GM03348 (cell line): ENCODE results near the gene PC.
"Not testable (repeated sequence)": the region's sequence is repeated elsewhere in the genome, so short reads cannot be mapped to it uniquely, and the experiment has no call there.

Experiments
- DNase-seq: peaks from one replicate; pipeline ENCODE4 v3.0.0; 2012; ENCODE audit warnings: low spot score

PC gene

DNA sequence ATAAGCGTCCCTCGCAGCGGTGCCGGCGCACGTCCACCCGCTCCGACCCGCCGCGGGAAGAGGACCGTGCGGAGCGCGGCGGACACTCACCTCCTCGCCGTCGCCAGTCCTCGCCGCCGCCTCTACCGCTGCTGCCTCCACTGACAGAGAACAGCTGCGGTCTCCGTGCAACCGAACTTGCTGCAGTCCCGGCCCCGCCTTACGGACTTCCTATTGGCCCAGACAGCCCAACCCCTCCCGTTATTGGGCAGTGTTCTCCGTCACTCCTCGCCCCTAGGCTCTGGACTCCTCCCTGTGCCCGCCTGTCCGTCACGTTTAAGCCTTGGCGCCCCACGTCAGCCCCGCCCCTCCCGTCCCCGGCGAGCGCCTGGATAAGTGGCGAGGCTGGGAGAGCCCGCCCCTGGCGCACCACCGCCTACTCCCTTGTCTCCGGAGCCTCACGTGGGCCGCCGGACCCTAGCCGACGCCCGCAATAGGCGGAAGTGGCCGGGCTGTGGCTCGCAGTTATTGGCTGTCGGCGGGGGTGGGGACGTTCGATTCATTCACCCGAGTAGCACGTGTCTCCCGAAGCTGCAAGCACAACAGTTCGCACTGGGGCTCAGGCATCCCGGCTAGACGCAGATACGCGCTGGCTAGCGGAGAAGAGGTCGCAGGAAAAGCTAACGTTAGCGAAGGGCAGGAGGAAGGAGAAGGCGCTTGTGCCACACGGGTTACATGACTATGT lies at the start of gene PC:
Gene PC (minus strand): TSS at position 152 of the 724 bp plus-strand sequence. CDS start 86,224 bp downstream, outside the sequence.
- DNase-seq = peak; percentile 99

GRCh38 chr11:67007126-67007525 lies 48.9 kb upstream of the PC start:
- DNase-seq = no peak

DNA sequence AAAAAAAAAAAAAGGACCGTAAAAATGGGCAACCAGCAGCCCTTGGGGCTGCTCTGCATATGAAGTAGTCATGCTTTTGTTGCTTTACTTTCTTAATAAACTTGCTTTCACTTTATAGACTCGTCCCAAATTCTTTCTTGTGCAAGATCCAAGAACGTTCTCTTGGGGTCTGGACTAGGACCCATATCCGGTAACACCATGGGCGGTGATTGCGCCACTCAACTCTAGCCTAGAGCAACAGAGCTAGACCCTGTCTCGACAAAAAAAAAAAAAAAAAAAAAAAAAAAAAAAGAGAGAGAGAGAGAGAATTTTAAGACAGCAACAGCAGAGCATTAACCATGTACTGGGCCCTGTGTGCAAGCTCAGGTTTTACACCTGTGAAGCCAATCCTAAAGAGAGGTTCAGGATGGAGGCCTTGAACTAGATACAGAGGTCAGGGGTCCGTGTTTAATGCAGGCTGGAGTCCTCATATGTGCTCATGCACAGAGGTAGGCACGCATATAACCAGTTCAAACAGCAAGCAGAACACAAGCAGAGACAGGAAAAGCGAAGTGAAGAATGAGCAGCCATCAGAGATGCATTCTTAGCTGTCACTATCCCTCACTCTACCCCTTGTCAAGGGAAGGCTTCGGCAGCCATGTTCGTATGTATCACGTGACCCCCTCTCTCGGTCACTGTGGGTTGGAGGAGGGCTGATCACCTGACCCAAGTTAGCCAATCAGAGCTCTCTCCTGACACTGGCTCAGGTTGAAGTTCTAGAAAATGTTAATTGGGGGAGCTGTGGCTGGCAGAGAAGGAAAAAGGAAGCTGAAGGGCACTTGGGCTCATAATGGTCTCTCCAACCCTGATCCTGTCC lies 48.1 kb upstream of the PC start:
- DNase-seq = peak; percentile 36

DNA sequence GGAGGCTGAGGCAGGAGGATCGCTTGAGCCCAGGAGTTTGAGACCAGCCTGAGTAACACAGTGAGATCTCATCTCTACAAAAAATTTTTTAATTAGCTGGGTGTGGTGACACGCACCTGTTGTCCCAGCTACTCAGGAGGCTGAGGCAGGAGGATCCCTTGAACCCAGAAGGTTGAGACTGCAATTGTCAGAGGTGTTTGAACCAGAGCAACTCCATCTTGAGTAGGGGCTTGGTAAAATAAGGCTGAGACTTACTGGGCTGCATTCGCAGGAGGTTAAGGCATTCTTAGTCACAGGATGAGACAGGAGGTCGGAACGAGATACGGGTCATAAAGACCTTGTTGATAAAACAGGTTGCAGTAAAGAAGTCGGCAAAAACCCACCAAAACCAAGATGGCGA lies 47.0 kb upstream of the PC start:
- not testable (repeated sequence) for DNase-seq

GRCh38 chr11:67002921-67003411 lies 44.8 kb upstream of the PC start:
- no peak for DNase-seq

DNA sequence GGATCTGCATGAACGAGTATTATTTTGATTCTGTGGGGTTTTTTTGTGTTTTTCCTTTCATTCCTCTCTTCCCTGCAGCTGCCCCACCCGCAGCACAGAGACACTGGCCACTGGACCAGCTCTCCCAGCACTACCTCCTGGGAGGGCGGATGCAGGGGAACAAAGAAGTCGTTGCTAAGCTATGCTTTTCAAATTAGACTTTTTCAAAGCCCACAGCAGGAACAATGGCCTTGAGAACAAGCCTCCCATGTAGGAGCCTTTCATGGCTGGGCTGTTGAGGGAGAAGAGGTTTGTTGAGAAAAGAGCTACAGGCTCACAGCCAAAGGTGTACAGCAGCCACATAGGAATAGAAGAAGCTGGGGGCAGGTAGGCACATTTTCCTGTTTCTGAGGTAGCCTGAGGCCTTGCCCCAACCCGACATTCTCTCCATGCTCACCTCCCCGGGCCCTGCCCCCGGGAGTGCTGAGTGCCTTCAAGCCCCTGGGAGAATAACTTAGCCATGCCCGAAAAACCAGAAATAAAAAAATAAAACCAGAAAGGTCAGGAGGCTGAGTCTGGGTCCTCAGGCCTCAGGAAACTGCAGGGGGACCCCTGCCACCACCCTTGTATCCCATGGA lies 44.2 kb upstream of the PC start:
- no peak for DNase-seq

- DNase-seq = no peak
These were observed 43.1 kb upstream of the PC start for GRCh38 chr11:67001332-67001731.

GRCh38 chr11:66999555-66999954 lies 41.4 kb upstream of the PC start:
- DNase-seq = no peak

- peak; percentile 84 for DNase-seq
These were observed 38.6 kb upstream of the PC start for GRCh38 chr11:66996609-66997273.

DNA sequence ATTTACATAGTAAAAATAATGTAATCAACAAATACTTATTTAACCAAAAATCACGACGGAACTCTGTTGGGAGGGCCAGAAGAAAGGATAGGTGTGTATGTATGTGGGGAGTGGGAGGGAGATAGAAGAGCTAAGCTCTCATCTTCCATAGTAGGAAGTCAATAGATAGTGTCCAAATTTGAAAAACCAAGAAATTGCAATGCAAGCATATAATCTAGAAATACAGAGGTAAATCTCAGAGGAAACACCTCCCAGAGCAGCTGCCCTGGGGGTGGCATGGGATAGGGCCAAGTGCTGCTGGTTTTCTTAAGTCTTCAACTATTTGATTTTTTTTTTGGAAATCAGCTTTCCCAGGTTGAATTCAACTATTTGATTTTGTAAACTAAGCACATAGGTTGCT lies 33.9 kb upstream of the PC start:
- no peak for DNase-seq

DNA sequence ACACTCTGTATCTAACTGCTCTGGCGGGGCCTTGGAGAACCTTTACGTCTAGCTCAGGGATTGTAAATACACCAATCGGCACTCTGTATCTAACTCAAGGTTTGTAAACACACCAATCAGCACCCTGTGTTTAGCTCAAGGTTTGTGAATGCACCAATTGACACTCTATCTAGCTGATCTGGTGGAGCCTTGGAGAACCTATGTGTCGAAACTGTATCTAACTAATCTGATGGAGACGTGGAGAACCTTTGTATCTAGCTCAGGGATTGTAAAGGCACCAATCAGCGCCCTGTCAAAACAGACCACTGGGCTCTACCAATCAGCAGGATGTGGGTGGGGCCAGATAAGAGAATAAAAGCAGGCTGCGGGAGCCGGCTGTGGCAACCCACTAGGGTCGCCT lies 31.2 kb upstream of the PC start:
- not testable (repeated sequence) for DNase-seq

GRCh38 chr11:66988741-66989140 lies 30.6 kb upstream of the PC start:
- not testable (repeated sequence) for DNase-seq

GRCh38 chr11:66987924-66988637 lies 29.9 kb upstream of the PC start:
- DNase-seq = no peak

DNA sequence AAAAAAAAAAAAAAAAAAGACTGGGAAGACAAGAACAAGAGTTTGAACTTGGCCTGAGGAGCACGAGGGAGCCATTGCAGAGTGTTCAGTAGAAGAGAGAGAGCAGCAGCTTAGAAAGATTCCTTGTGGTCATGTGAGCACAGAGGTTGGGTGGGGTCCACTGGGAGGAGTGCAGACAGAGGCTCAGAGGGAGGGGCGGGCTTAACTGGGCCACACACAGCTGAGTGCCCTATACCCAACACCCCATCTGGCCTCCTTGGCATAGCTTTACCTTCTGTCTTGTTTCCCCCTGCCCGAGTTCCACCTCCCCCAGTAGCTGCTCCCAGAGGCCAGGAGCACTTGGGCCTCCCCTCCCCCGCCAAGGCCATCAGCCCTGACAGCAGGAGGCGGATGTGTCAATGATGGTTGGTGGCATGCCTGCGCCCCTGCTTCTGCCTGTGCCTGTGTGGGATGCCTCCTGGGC lies 29.0 kb upstream of the PC start:
- DNase-seq = no peak

GRCh38 chr11:66986178-66986545 lies 28.0 kb upstream of the PC start:
- DNase-seq = no peak

DNA sequence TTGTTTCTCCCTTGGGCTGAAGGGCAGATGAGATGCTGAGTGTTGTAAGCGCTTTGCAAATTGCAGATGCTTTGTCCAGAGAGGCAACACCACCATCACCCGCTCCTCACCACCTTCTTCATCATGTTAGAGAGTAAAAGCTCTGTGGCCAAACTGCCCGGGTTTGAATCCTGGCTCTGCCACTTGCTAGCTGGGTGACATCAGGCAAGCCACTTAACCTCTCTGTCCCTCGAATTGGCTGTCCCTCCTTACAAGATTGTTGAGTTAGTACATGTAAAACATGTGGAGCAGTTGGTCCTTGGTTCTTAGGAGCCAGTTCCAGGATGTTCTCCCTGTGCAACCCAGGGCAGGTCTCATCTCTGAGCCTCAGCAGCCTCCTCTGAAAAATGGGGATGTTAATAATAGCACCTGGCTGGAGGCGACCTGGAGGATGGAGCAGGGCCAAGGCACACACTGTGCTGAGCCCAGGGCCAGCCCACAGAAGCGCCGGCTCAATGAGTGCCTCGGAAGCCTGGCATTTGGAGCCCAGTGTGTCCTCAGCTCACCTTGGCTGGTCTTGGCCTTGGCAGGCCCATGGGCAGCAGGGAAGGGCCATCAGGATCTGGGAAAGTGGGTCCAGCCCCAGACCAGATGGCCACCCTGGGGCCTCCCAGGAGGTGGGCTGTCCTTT lies 27.5 kb upstream of the PC start:
- no peak for DNase-seq

DNA sequence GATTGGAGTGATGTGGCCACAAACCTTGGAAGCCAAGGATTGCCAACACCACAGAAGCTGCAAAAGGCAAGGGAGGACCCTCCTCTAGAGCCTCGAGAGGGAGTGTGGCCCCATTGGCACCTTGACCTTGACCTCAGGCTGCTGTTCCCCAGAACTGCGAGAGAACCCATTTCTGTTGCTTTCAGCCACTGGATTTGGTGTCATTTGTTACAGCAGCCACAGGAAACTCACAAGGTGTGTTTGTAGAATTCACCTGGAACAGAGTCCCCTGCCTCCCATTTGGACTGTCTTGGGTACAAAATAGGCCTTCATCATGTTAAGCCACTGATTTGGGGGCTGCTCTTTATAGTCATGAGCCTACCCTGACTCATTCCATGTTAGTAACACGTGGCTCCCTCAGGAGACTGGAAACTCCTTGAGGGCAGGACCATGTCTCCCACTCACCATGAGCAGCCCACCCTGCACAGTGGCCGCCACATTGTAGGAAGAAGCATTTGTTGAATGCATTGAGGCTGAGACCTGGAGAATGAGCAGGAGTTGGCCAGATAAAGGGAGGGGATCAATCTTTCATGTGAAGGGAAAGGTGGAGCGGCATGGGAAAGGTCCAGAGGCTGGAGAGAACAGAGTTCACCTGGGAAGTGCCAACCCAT lies 25.2 kb upstream of the PC start:
- no peak for DNase-seq

DNA sequence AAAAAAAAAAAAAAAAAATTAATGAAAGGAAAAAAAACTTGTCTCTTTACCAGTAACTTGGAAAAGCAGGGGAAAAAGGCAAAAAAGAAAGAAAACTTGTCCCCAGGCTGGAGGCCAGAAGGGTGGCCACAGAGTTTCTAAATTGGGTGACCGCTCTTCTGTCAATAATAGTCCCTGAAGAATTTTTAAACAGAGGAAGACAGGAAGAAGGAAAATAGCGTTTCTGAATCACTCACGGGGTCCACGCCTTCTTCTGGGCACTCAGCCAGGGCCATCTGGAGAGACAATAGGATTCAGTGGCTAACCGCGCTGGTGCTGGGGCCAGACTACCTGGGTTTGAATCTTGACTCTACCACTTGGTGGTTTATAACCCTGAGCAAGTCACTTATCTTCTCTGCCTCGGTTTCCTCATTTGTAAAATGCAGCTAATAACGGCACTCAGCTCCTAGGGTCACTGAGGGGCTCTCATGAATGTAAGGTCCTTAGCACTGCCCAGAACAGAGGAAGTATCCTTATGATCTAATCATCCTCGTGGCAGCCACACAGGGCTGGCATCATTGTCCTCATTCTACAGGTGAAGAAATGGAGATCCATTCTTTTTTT lies 23.9 kb upstream of the PC start:
- peak; percentile 86 for DNase-seq

GRCh38 chr11:66979336-66979980 lies 21.3 kb upstream of the PC start:
- DNase-seq = no peak
